GM19043 (cell line): ENCODE data around the gene ACTN4.

ENCODE experiments used
- ATAC-seq: cut with Tn5 transposase; IDR thresholded peaks from one replicate; pipeline ENCODE4 v1.9.1; 2021; ENCODE audit warnings: low read depth; ENCODE audit not compliant: unreplicated experiment

The ACTN4 gene

GRCh38 chr19:38635483-38636399 lies 11.7 kb upstream of the ACTN4 start:
- no peak for ATAC-seq

- no peak for ATAC-seq
These were observed 9.0 kb upstream of the ACTN4 start for GRCh38 chr19:38638461-38638860.

- ATAC-seq: no peak
These were observed 7.8 kb upstream of the ACTN4 start for GRCh38 chr19:38639679-38640078.

- no peak for ATAC-seq
These were observed 7.1 kb upstream of the ACTN4 start for GRCh38 chr19:38640368-38640767.

- no peak for ATAC-seq
These were observed 5.3 kb upstream of the ACTN4 start for GRCh38 chr19:38642176-38642575.

GRCh38 chr19:38644719-38645118 lies 2.7 kb upstream of the ACTN4 start:
- no peak for ATAC-seq

GRCh38 chr19:38647966-38648768 lies 718 bp downstream of the ACTN4 start:
- no peak for ATAC-seq

GRCh38 chr19:38648769-38649304 lies 1.4 kb downstream of the ACTN4 start:
- no peak for ATAC-seq

- ATAC-seq: no peak
These were observed 2.1 kb downstream of the ACTN4 start for GRCh38 chr19:38649305-38650171.

- ATAC-seq: no peak
These were observed 2.8 kb downstream of the ACTN4 start for GRCh38 chr19:38650172-38650775.

GRCh38 chr19:38650911-38651584 lies 3.6 kb downstream of the ACTN4 start:
- no peak for ATAC-seq

- no peak for ATAC-seq
These were observed 5.7 kb downstream of the ACTN4 start for GRCh38 chr19:38653028-38653571.

GRCh38 chr19:38654628-38655055 lies 7.2 kb downstream of the ACTN4 start:
- no peak for ATAC-seq

GRCh38 chr19:38655148-38655824 lies 7.8 kb downstream of the ACTN4 start:
- ATAC-seq: no peak

- ATAC-seq: no peak
These were observed 8.9 kb downstream of the ACTN4 start for GRCh38 chr19:38656171-38656981.

- ATAC-seq: no peak
These were observed 10.3 kb downstream of the ACTN4 start for GRCh38 chr19:38657633-38658222.
